ENCODE measurements around the gene DUSP1.

Gene DUSP1

DNA sequence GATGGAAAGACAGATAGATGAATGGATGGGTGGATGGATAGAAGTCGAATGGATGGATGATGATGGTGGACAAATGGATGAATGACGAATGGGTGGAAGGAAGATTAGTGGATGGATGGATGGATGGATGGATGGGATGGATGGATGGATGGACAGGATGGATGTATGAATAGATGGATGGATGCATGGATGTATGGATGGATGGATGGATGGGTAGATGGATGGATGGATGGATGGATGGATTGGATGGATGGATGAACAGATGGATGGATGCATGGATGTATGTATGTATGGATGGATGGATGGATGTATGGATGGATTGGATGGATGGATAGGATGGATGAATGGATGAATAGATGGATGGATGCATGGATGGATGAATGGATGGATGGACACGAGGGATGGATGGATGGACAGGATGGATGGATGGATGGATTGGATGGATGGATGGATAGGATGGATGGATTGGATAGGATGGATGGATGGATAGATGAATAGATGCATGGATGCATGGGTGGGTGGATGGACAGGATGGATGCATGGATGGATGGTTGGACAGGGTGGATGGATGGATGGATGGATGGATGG lies 52.4 kb downstream of the DUSP1 start:
- FAIRE-seq: no peak
- TF ChIP-seq POU2F2 (IDR thresholded peaks at IDR 0.05; ENCODE audit: low read depth, low read length) (no peak), POLR2A (IDR thresholded peaks at IDR 0.05; ENCODE audit: low read depth, low read length) (no peak), TAF1 (IDR thresholded peaks at IDR 0.05; ENCODE audit: low read depth, low read length) (no peak), PAX5 (IDR thresholded peaks at IDR 0.05; ENCODE audit: insufficient read depth, low read length, severe bottlenecking) (no peak), POLR2AphosphoS5 (IDR thresholded peaks at IDR 0.05; ENCODE audit: low read depth, low read length) (no peak), SPI1 (IDR thresholded peaks at IDR 0.05; ENCODE audit: low read depth, low read length) (no peak)
- DNase-seq (ENCODE audit: insufficient read length, low spot score): no peak

Data from GM12891 (cell line).